Activated CD8-positive, alpha-beta T cell treated with anti-CD3 and anti-CD28 coated beads for 36 hours (primary cell): ENCODE results near the gene UBASH3A. TPM values are rescaled to one million over a fixed set of nuclear protein-coding genes. Genes with fewer than 3 reads are reported as not detected.

Experiments used
- ATAC-seq: fragments of 200-7000 bp; cut with Tn5 transposase; one replicate; pipeline ENCODE4 v1.10.0; 2021; ENCODE audit warnings: mild to moderate bottlenecking, moderate library complexity
- CTCF ChIA-PET: fragments of 350-600 bp; sonication (Branson Sonifier 250); formaldehyde crosslinking; loops from one replicate; lab custom pipeline; 2021; ENCODE audit warnings: antibody characterized with exemption; lab: Charles Lee
- POLR2A ChIA-PET: fragments of 350-600 bp; sonication (Branson Sonifier 250); formaldehyde crosslinking; loops from one replicate; lab custom pipeline; 2021; ENCODE audit warnings: antibody characterized with exemption; lab: Charles Lee
- DNase-seq: peaks from one replicate; pipeline ENCODE4 v3.0.0-alpha.2; 2020
- H3K27ac Mint-ChIP-seq: one replicate; pipeline ENCODE4 v1.8.0; 2021; ENCODE audit warnings: mild to moderate bottlenecking, mixed read lengths
- H3K27me3 Mint-ChIP-seq: one replicate; pipeline ENCODE4 v1.8.0; 2021; ENCODE audit warnings: mixed read lengths
- H3K36me3 Mint-ChIP-seq: one replicate; pipeline ENCODE4 v1.8.0; 2021; ENCODE audit warnings: low read depth, mixed read lengths
- H3K4me1 Mint-ChIP-seq: one replicate; pipeline ENCODE4 v1.8.0; 2021; ENCODE audit warnings: low read depth, mixed read lengths
- H3K4me3 Mint-ChIP-seq: one replicate; pipeline ENCODE4 v1.8.0; 2021; ENCODE audit warnings: mild to moderate bottlenecking, moderate library complexity, mixed read lengths
- H3K9me3 Mint-ChIP-seq: one replicate; pipeline ENCODE4 v1.8.0; 2021; ENCODE audit warnings: mixed read lengths
- intact Hi-C: fragments of 100-400 bp; cut with micrococcal nuclease; formaldehyde crosslinking; loops from one replicate; pipeline ENCODE4 v1.10.0; 2022
- total RNA-seq, 2 experiments: library from RNA; stranded (reverse); gene quantifications; one replicate each; pipeline ENCODE4 v1.2.3, GENCODE V29; 2021
- TF ChIP-seq, protein P1 (sequence below): fragments of 200-600 bp; IDR thresholded peaks from one replicate; pipeline ENCODE4 v1.8.0; 2022; ENCODE audit warnings: antibody characterized with exemption, mild to moderate bottlenecking

Gene UBASH3A
- total RNA-seq, 2 experiments from 2014 or later, result 48.7 to 52.9 TPM

DNA sequence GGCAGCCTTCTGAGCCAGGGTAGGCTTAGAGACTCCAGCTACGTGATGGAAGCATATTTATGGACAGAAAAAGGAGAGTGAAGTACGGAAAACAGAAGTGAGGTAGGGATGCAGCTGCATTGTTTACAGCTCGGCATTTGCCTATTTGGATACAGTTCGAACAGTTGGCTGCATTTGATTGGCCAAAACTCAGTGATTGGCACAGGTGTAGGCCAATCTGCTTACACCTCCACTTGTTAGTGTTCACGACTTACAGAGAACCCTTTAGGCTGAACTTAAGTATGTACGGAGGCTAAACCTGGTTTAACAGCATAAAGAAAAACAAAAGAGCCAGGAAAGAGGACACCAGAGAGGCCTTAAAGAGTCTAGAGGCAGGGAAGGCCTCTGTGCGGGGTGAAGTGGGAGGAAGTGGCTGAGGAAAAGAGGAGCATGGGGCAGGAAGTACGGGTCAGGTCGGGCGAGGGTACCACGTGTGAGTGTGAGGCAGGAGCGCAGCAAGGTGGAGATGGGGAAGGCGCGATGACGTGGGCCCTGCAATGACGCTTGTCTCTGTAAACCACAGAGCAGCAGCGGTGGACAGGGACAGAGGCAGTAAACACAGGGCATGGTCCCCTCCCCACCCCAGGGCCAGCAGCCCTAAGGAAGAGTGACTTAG lies 60.3 kb downstream of the UBASH3A start:
- ATAC-seq, result peak; percentile 71
- POLR2A ChIA-PET, result interaction anchor here (1.2 kb wide), 1 partner anchor 14 kb away, joined by 3 read pairs; no protein-coding TSS in a partner anchor
- intact Hi-C loops, result no loop called here

DNA sequence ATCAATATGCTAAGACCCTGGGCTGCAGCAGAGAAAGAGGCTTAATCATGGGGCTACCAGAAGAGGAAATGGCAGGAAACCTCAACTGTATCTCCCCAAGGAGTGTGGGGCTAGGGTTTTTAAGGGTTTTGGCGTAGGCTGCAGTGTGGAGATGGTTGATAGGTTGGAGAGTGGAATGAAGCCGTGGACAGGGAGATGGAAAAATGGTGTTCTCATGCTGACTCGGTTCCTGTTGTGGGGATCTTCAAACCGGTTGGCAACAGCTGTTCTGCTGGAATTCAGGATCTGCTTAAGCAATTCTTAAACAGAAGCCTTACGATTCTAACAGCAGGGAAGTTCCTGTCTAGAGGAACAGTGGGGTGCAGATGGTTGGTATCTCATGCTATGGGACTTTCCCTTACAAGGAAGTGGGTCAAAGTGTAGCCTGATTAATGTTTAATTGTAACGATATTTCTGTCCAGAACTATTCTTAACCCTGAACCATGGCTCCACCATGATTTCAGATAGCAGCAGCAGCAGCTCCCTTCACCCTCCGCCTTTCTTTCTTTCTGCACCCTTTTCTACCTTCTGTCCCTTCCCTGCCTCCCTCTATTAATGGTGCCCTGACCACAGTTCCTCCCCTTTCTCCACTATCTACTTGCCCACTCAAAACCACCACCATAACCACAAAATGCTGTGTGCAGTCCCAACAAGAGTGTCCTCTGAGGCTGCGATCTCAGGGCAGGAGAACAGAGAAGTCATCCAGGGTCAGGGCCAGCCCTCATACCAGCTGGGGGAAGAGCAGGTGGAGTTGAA lies 61.5 kb downstream of the UBASH3A start:
- CTCF ChIA-PET, result interaction anchor here (4.2 kb wide), 1 partner anchor 73 kb away, joined by 22 read pairs; no protein-coding TSS in a partner anchor
- no peaks in the 10 kb centered on the region for H3K9me3 Mint-ChIP-seq
- H3K4me3 Mint-ChIP-seq, result no peak overlapping the region
- H3K4me1 Mint-ChIP-seq, result peaks cover 62% of the 10 kb centered on the region
- TF ChIP-seq, protein P1, sequence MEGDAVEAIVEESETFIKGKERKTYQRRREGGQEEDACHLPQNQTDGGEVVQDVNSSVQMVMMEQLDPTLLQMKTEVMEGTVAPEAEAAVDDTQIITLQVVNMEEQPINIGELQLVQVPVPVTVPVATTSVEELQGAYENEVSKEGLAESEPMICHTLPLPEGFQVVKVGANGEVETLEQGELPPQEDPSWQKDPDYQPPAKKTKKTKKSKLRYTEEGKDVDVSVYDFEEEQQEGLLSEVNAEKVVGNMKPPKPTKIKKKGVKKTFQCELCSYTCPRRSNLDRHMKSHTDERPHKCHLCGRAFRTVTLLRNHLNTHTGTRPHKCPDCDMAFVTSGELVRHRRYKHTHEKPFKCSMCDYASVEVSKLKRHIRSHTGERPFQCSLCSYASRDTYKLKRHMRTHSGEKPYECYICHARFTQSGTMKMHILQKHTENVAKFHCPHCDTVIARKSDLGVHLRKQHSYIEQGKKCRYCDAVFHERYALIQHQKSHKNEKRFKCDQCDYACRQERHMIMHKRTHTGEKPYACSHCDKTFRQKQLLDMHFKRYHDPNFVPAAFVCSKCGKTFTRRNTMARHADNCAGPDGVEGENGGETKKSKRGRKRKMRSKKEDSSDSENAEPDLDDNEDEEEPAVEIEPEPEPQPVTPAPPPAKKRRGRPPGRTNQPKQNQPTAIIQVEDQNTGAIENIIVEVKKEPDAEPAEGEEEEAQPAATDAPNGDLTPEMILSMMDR, result no peak
- peak overlapping the region; percentile 4 for H3K27ac Mint-ChIP-seq
- POLR2A ChIA-PET, result interaction anchor here (0.6 kb wide), 1 partner anchor 403 kb away, joined by 3 read pairs; no protein-coding TSS in a partner anchor
- no peak for ATAC-seq
- DNase-seq, result no peak
- no peaks in the 10 kb centered on the region for H3K27me3 Mint-ChIP-seq
- H3K36me3 Mint-ChIP-seq, result no peaks in the 10 kb centered on the region
- intact Hi-C loops, result loop anchor here (5.0 kb wide), 1 partner anchor 62 kb away; no protein-coding TSS in a partner anchor

More for the DNA sequence above, 60.3 kb downstream of the UBASH3A start:
- Mint-ChIP-seq H3K4me1 (peaks cover 64% of the 10 kb centered on the region), H3K27ac (peak overlapping the region; percentile 92), H3K9me3 (no peaks in the 10 kb centered on the region), H3K27me3 (no peaks in the 10 kb centered on the region), H3K36me3 (no peaks in the 10 kb centered on the region), H3K4me3 (peak overlapping the region; percentile 30)
- CTCF ChIA-PET, result no interaction called here
- peak; percentile 80 for DNase-seq
- TF ChIP-seq, protein P1, result no peak

GRCh38 chr21:42465803-42466127 lies 62.1 kb downstream of the UBASH3A start:
- Mint-ChIP-seq H3K27ac (no peak overlapping the region), H3K4me3 (no peak overlapping the region), H3K9me3 (no peaks in the 10 kb centered on the region), H3K36me3 (no peaks in the 10 kb centered on the region), H3K4me1 (peaks cover 56% of the 10 kb centered on the region), H3K27me3 (no peaks in the 10 kb centered on the region)
- no peak for ATAC-seq
- TF ChIP-seq, protein P1, result no peak
- intact Hi-C loops, result loop anchor here (5.0 kb wide), 1 partner anchor 62 kb away; no protein-coding TSS in a partner anchor
- DNase-seq, result no peak
- CTCF ChIA-PET, result interaction anchor here (4.2 kb wide), 1 partner anchor 72 kb away, joined by 22 read pairs; no protein-coding TSS in a partner anchor
- POLR2A ChIA-PET, result no interaction called here

GRCh38 chr21:42466700-42467099 lies 63.0 kb downstream of the UBASH3A start:
- ATAC-seq, result no peak

More at GRCh38 chr21:42466700-42467099, 63.0 kb downstream of the UBASH3A start:
- TF ChIP-seq, protein P1, result no peak
- ChIA-PET CTCF (interaction anchor here (0.8 to 4.2 kb wide), 13 partner anchors 10 to 303 kb away, joined by 3 to 22 read pairs (median 4); partner anchors contain the start of gene RSPH1), POLR2A (no interaction called here)
- Mint-ChIP-seq H3K27me3 (no peaks in the 10 kb centered on the region), H3K36me3 (no peaks in the 10 kb centered on the region), H3K27ac (no peak overlapping the region), H3K9me3 (no peaks in the 10 kb centered on the region), H3K4me1 (peaks cover 48% of the 10 kb centered on the region), H3K4me3 (no peak overlapping the region)
- DNase-seq, result no peak
- intact Hi-C loops, result loop anchor here (5.0 kb wide), 1 partner anchor 61 kb away; no protein-coding TSS in a partner anchor
